Measurements from ENCODE around the gene MSI2.

- no peak for TF ChIP-seq POLR2A (IDR thresholded peaks at IDR 0.05; ENCODE audit: low read depth, low read length)
- TF ChIP-seq POLR2AphosphoS5 (IDR thresholded peaks at IDR 0.05; ENCODE audit: low read depth, low read length), result no peak
- TF ChIP-seq TAF1 (IDR thresholded peaks at IDR 0.05; ENCODE audit: borderline replicate concordance, low read depth, low read length), result no peak
These were observed 459.7 kb downstream of the MSI2 start for GRCh38 chr17:57715981-57716380.
